Testis (tissue), 2 donors: ENCODE data around the gene SORCS3.

Source experiments
- POLR2A ChIP-seq: fragments of 450-650 bp; IDR thresholded peaks from one replicate; pipeline ENCODE4 v1.6.1; 2017; ENCODE audit warnings: antibody characterized with exemption, mild to moderate bottlenecking, moderate library complexity
- TF ChIP-seq, protein P1 (sequence below), 3 experiments: fragments of 450-650 bp in 2 of 3; fragments of 200-600 bp in 1 of 3; sonication (generic) in 1 of 3; IDR thresholded peaks; one replicate each; pipeline ENCODE4 v1.5.1; 2016 to 2019; ENCODE audit warnings: antibody characterized with exemption in 3 of 3, mild to moderate bottlenecking in 2 of 3, moderate library complexity in 1 of 3

DNA sequence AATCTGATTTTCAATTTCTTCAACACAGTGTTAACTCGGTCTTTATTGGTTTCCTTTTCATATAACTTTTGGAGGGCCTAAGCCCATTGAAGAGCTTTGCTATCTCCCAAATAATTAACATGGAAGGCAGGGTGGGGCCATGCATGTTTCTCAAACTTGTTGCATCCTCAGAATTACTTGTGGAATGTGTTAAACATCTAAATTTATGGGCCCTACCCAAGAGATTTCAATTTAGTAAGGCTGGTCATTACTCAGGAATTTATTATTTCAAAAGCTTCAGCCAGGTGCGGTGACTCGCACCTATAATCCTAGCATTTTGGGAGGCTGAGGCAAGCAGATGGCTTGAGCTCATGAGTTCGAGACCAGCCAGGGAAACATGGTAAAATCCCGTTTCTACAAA is 208.9 kb downstream of the SORCS3 start:
- TF ChIP-seq, protein P1, sequence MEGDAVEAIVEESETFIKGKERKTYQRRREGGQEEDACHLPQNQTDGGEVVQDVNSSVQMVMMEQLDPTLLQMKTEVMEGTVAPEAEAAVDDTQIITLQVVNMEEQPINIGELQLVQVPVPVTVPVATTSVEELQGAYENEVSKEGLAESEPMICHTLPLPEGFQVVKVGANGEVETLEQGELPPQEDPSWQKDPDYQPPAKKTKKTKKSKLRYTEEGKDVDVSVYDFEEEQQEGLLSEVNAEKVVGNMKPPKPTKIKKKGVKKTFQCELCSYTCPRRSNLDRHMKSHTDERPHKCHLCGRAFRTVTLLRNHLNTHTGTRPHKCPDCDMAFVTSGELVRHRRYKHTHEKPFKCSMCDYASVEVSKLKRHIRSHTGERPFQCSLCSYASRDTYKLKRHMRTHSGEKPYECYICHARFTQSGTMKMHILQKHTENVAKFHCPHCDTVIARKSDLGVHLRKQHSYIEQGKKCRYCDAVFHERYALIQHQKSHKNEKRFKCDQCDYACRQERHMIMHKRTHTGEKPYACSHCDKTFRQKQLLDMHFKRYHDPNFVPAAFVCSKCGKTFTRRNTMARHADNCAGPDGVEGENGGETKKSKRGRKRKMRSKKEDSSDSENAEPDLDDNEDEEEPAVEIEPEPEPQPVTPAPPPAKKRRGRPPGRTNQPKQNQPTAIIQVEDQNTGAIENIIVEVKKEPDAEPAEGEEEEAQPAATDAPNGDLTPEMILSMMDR (IDR thresholded peaks at IDR 0.05): no peak
- no peak for TF ChIP-seq POLR2A
